ENCODE measurements around the gene MYO18A.

Gene MYO18A

GRCh38 chr17:29021226-29021625 is 159.0 kb downstream of the MYO18A start:
- no peak for DNase-seq
